HFF-Myc (cell line): ENCODE results near the gene FHIT.

Source experiments
- DNase-seq: peaks from one replicate; pipeline ENCODE4 v3.0.0-alpha.2; 2011; ENCODE audit warnings: low read depth; ENCODE audit errors: extremely low read depth
- H3K4me3 ChIP-seq: replicated peaks from 2 replicates; pipeline ENCODE4 v1.5.1; 2011; ENCODE audit warnings: low read depth, mild to moderate bottlenecking, control low read depth, low read length
- CTCF ChIP-seq: IDR thresholded peaks from 2 replicates; pipeline ENCODE4 v1.5.1; 2012; ENCODE audit warnings: mild to moderate bottlenecking, low read depth, low read length, control low read depth; ENCODE audit errors: missing control alignments

The FHIT gene

DNA sequence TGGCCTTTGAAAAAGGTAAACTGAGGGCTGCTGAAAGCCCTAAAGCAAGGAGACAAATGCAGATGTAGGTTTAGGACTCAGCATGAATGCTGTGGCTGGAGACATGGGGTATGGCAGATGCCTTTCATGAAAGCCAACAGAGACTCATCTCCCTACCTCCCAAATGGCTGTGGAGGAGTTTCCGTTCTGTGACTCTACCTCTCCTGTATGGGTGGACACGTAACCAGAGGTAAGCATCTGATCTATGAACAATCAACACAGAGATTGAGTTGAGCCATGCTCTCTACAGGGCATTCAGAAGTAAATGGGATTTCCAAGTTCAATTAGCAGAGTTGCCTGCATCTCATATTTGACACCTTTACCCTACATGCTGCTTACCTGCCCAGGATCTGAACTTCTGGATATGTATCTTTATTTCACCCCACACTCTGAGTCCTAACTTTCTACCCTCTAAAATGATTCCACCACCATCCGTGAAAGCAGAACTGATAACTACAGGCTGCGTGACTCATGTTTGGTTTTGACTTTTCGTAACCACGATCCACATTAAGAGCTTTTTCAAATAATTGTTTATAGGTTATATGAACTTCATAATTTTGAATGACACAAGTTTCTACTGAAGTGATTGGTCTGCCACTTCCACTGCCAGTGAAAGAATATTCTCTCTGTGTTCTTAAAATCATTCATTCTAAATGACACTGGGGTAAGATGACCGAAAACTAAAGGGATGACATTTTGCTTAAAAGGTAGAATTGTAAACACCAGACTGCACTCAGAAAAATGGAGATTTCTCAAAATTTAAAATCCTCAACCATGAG, 1058.7 kb downstream of the FHIT start:
- no peak for DNase-seq
- TF ChIP-seq CTCF: no peak

GRCh38 chr3:60190073-60190472, 1061.2 kb downstream of the FHIT start:
- no peak for DNase-seq
- no peak overlapping the region for H3K4me3 ChIP-seq
- no peak for TF ChIP-seq CTCF

More for the DNA sequence above, 1058.7 kb downstream of the FHIT start:
- H3K4me3 ChIP-seq: no peak overlapping the region

- no peak for TF ChIP-seq CTCF
- DNase-seq: no peak
- H3K4me3 ChIP-seq: no peak overlapping the region
Measured at GRCh38 chr3:60189304-60189703, 1061.9 kb downstream of the FHIT start.

GRCh38 chr3:60188803-60189202, 1062.4 kb downstream of the FHIT start:
- DNase-seq: no peak
- TF ChIP-seq CTCF: no peak
- no peak overlapping the region for H3K4me3 ChIP-seq

DNA sequence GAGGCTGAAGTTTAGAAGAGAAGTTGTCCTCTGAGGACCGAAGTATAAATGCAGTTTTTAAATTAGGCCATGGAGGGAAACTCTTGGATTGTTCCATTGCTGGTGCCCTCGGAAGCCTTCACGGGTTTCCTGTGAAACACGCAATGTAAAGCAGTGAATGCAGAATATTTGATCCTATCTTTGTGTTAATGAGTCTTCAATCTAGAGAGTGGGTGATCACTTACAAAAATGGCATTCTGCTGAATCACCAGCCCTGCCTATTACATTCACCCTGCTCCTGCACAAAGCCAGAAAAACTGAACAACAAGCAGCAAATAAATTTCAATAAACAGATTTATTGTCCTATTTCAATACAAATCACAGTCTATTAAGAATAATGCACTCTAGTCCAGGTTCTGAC, 1063.9 kb downstream of the FHIT start:
- no peak for TF ChIP-seq CTCF
- no peak overlapping the region for H3K4me3 ChIP-seq

DNA sequence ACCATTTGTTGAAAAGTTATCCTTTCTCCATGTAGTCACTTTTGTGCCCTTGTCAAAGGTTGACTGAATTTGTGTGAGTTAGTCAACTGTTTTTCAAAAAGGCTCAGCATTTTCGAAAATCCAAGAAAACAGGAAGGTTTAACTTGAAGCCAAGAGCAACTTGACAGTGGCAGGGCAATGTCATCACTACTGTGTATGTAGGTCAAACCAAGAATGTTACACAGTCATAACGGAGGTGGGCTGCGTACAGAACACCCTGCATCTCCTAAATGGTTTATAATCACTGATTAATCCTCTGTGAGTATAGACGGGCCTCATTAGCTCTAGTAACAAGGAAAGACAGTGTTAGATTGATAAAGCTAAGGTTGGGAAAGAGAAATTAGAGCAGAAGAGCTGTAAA, 1064.9 kb downstream of the FHIT start:
- no peak for DNase-seq
- H3K4me3 ChIP-seq: no peak overlapping the region
- no peak for TF ChIP-seq CTCF

More for the DNA sequence above, 1063.9 kb downstream of the FHIT start:
- DNase-seq: no peak
